Activated CD8-positive, alpha-beta T cell treated with anti-CD3 and anti-CD28 coated beads for 36 hours (primary cell): ENCODE results near the gene RAP2B. TPM values are rescaled to one million over a fixed set of nuclear protein-coding genes. Genes with fewer than 3 reads are reported as not detected.

ENCODE experiments used
- ATAC-seq: fragments of 200-7000 bp; cut with Tn5 transposase; one replicate; pipeline ENCODE4 v1.10.0; 2021; ENCODE audit warnings: mild to moderate bottlenecking, moderate library complexity
- CTCF ChIA-PET: fragments of 350-600 bp; sonication (Branson Sonifier 250); formaldehyde crosslinking; loops from one replicate; lab custom pipeline; 2021; ENCODE audit warnings: antibody characterized with exemption; lab: Charles Lee
- POLR2A ChIA-PET: fragments of 350-600 bp; sonication (Branson Sonifier 250); formaldehyde crosslinking; loops from one replicate; lab custom pipeline; 2021; ENCODE audit warnings: antibody characterized with exemption; lab: Charles Lee
- DNase-seq: peaks from one replicate; pipeline ENCODE4 v3.0.0-alpha.2; 2020
- H3K27ac Mint-ChIP-seq: one replicate; pipeline ENCODE4 v1.8.0; 2021; ENCODE audit warnings: mild to moderate bottlenecking, mixed read lengths
- H3K27me3 Mint-ChIP-seq: one replicate; pipeline ENCODE4 v1.8.0; 2021; ENCODE audit warnings: mixed read lengths
- H3K36me3 Mint-ChIP-seq: one replicate; pipeline ENCODE4 v1.8.0; 2021; ENCODE audit warnings: low read depth, mixed read lengths
- H3K4me1 Mint-ChIP-seq: one replicate; pipeline ENCODE4 v1.8.0; 2021; ENCODE audit warnings: low read depth, mixed read lengths
- H3K4me3 Mint-ChIP-seq: one replicate; pipeline ENCODE4 v1.8.0; 2021; ENCODE audit warnings: mild to moderate bottlenecking, moderate library complexity, mixed read lengths
- H3K9me3 Mint-ChIP-seq: one replicate; pipeline ENCODE4 v1.8.0; 2021; ENCODE audit warnings: mixed read lengths
- intact Hi-C: fragments of 100-400 bp; cut with micrococcal nuclease; formaldehyde crosslinking; loops from one replicate; pipeline ENCODE4 v1.10.0; 2022
- total RNA-seq, 2 experiments: library from RNA; stranded (reverse); gene quantifications; one replicate each; pipeline ENCODE4 v1.2.3, GENCODE V29; 2021
- TF ChIP-seq, protein P1 (sequence below): fragments of 200-600 bp; IDR thresholded peaks from one replicate; pipeline ENCODE4 v1.8.0; 2022; ENCODE audit warnings: antibody characterized with exemption, mild to moderate bottlenecking

RAP2B gene
- total RNA-seq, 2 experiments from 2014 or later, result 14.4 to 15.3 TPM

GRCh38 chr3:153163756-153164550, 1.9 kb downstream of the RAP2B start:
- DNase-seq (no peak), ATAC-seq (no peak)
- Mint-ChIP-seq H3K4me3 (peak overlapping the region; percentile 98), H3K27ac (peak overlapping the region; percentile 91), H3K27me3 (no peaks in the 10 kb centered on the region), H3K36me3 (peaks cover 28% of the 10 kb centered on the region), H3K4me1 (peaks cover 46% of the 10 kb centered on the region), H3K9me3 (no peaks in the 10 kb centered on the region)
- ChIA-PET CTCF (interaction anchor here (0.6 to 4.4 kb wide), 5 partner anchors 22 to 601 kb away, joined by 3 to 21 read pairs (median 4); no protein-coding TSS in a partner anchor), POLR2A (interaction anchor here (1.5 to 2.3 kb wide), 2 partner anchors 14 to 58 kb away, joined by 6 to 7 read pairs; no protein-coding TSS in a partner anchor)
- TF ChIP-seq, protein P1, sequence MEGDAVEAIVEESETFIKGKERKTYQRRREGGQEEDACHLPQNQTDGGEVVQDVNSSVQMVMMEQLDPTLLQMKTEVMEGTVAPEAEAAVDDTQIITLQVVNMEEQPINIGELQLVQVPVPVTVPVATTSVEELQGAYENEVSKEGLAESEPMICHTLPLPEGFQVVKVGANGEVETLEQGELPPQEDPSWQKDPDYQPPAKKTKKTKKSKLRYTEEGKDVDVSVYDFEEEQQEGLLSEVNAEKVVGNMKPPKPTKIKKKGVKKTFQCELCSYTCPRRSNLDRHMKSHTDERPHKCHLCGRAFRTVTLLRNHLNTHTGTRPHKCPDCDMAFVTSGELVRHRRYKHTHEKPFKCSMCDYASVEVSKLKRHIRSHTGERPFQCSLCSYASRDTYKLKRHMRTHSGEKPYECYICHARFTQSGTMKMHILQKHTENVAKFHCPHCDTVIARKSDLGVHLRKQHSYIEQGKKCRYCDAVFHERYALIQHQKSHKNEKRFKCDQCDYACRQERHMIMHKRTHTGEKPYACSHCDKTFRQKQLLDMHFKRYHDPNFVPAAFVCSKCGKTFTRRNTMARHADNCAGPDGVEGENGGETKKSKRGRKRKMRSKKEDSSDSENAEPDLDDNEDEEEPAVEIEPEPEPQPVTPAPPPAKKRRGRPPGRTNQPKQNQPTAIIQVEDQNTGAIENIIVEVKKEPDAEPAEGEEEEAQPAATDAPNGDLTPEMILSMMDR, result no peak
- intact Hi-C loops, result loop anchor here (5.0 to 10.0 kb wide), 4 partner anchors 121 to 601 kb away; no protein-coding TSS in a partner anchor

DNA sequence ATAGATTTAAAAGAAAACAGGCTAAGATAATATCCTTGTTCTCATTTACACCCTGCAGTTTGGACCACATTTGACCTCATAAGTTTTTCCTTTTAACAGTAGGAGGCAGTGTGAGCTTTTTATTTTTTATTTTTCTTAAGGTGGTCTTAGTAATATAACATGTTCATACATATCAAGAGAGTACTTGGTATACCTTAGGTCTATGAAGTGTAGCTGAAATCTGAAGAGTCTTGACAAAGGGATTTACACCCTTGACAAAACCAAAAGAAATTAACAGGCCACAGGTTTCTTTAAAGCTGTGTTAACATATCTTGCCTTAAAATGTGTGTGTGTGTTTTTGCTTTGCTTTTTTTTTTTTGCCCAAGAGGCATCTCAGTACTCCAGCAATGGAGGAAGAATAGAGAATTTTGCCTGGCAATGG, 3.2 kb downstream of the RAP2B start:
- Mint-ChIP-seq H3K9me3 (no peaks in the 10 kb centered on the region), H3K4me3 (peak overlapping the region; percentile 98), H3K36me3 (peaks cover 28% of the 10 kb centered on the region), H3K4me1 (peaks cover 41% of the 10 kb centered on the region), H3K27ac (peak overlapping the region; percentile 75), H3K27me3 (no peaks in the 10 kb centered on the region)
- intact Hi-C loops, result loop anchor here (5.0 to 10.0 kb wide), 4 partner anchors 52 to 600 kb away; no protein-coding TSS in a partner anchor
- ChIA-PET CTCF (interaction anchor here (0.6 to 4.4 kb wide), 3 partner anchors 15 to 123 kb away, joined by 3 to 21 read pairs (median 3); no protein-coding TSS in a partner anchor), POLR2A (no interaction called here)
- TF ChIP-seq, protein P1, result peak; percentile 39
- DNase-seq (no peak), ATAC-seq (no peak)

DNA sequence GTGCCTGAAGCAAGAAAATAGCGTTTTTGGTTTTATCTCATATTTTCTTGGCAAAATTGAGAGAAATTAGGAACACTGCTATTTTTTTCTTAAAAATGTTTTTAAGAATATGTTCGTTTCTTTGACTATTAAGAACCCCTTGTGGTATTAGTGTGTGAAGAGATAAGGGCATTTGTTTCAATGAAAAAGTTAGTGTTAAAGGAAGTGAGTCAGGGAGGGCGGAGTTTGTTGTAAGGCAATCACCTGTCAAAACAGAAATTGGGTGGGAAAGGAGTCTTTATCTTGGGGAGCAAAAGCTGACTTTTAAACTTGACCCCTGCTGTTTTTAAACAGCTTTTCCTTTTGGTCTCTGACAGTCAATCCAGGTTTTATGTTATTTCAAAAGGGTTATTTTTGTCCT, 4.2 kb downstream of the RAP2B start:
- ChIA-PET CTCF (interaction anchor here (0.8 to 4.4 kb wide), 2 partner anchors 124 to 126 kb away, joined by 4 to 21 read pairs; no protein-coding TSS in a partner anchor), POLR2A (no interaction called here)
- TF ChIP-seq, protein P1, result no peak
- peak; percentile 58 for DNase-seq
- Mint-ChIP-seq H3K36me3 (peaks cover 28% of the 10 kb centered on the region), H3K27me3 (no peaks in the 10 kb centered on the region), H3K4me1 (peaks cover 40% of the 10 kb centered on the region), H3K27ac (peak overlapping the region; percentile 75), H3K4me3 (peak overlapping the region; percentile 98), H3K9me3 (no peaks in the 10 kb centered on the region)
- no peak for ATAC-seq
- intact Hi-C loops, result loop anchor here (5.0 to 10.0 kb wide), 4 partner anchors 51 to 599 kb away; no protein-coding TSS in a partner anchor

DNA sequence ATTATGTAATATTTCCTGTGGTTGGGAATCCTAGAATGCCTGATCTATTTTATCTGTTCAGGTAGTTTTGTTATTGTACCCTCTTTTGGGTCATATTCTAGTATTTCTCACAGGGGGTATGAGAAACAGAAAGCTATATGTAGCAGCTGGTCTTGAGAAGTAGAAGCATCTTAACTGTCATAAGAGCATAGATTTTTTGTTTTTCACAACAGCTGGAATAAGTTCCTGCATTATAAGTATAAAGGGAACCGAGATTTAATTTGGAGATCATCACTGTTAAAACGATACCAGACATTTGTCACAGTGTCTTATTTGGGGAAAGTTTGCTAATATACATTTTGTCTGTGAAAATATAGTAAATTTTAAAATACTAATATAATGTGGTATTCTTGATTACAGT, 4.8 kb downstream of the RAP2B start:
- Mint-ChIP-seq H3K9me3 (no peaks in the 10 kb centered on the region), H3K4me1 (peaks cover 40% of the 10 kb centered on the region), H3K27ac (peak overlapping the region; percentile 7), H3K4me3 (peak overlapping the region; percentile 98), H3K27me3 (no peaks in the 10 kb centered on the region), H3K36me3 (peaks cover 28% of the 10 kb centered on the region)
- no peak for DNase-seq
- ChIA-PET CTCF (interaction anchor here (0.8 to 4.4 kb wide), 2 partner anchors 124 to 127 kb away, joined by 4 to 21 read pairs; no protein-coding TSS in a partner anchor), POLR2A (no interaction called here)
- intact Hi-C loops, result loop anchor here (5.0 to 10.0 kb wide), 4 partner anchors 51 to 598 kb away; no protein-coding TSS in a partner anchor
- TF ChIP-seq, protein P1, result no peak
- ATAC-seq, result no peak
